Central memory CD8-positive, alpha-beta T cell (primary cell): ENCODE measurements around the gene CPEB3.

Experiments
- ATAC-seq: fragments of 150-1000 bp; cut with Tn5 transposase; replicated peaks from 2 replicates; pipeline ENCODE4 v1.10.0; 2022; ENCODE audit warnings: mild to moderate bottlenecking, moderate FRiP score, moderate number of reproducible peaks; ENCODE audit not compliant: poor library complexity, severe bottlenecking; ENCODE audit errors: extremely low read depth
- DNase-seq, 2 donors: peaks; one replicate each; pipeline ENCODE4 v3.0.0; 2021; ENCODE audit warnings: low spot score in 2 of 2
- H3K27ac Mint-ChIP-seq: one replicate; pipeline ENCODE4 v1.8.0; 2022; ENCODE audit warnings: low read depth, mild to moderate bottlenecking, moderate library complexity, mixed read lengths
- H3K27me3 Mint-ChIP-seq: one replicate; pipeline ENCODE4 v1.8.0; 2022; ENCODE audit warnings: mixed read lengths
- H3K36me3 Mint-ChIP-seq: one replicate; pipeline ENCODE4 v1.8.0; 2022; ENCODE audit warnings: mild to moderate bottlenecking, moderate library complexity, mixed read lengths; ENCODE audit not compliant: insufficient read depth
- H3K4me1 Mint-ChIP-seq: one replicate; pipeline ENCODE4 v1.8.0; 2022; ENCODE audit warnings: mixed read lengths
- H3K4me3 Mint-ChIP-seq: one replicate; pipeline ENCODE4 v1.8.0; 2022; ENCODE audit warnings: mild to moderate bottlenecking, moderate library complexity, mixed read lengths
- H3K9me3 Mint-ChIP-seq: one replicate; pipeline ENCODE4 v1.8.0; 2022; ENCODE audit warnings: mixed read lengths

The CPEB3 gene

GRCh38 chr10:92244796-92245195, 46.1 kb downstream of the CPEB3 start:
- H3K9me3 Mint-ChIP-seq = no peaks in the 10 kb centered on the region
- peaks cover 24% of the 10 kb centered on the region for H3K4me1 Mint-ChIP-seq
- H3K27ac Mint-ChIP-seq = no peak overlapping the region
- no peaks in the 10 kb centered on the region for H3K27me3 Mint-ChIP-seq
- H3K4me3 Mint-ChIP-seq = no peak overlapping the region
- DNase-seq (no peak), ATAC-seq (no peak)
- peaks cover 7% of the 10 kb centered on the region for H3K36me3 Mint-ChIP-seq

- Mint-ChIP-seq H3K4me3 (peak overlapping the region; percentile 59), H3K4me1 (peaks cover 37% of the 10 kb centered on the region), H3K36me3 (peaks cover 13% of the 10 kb centered on the region), H3K27me3 (no peaks in the 10 kb centered on the region), H3K27ac (no peak overlapping the region), H3K9me3 (no peaks in the 10 kb centered on the region)
- ATAC-seq (no peak), DNase-seq (no peak)
These were observed 47.8 kb downstream of the CPEB3 start for GRCh38 chr10:92242910-92243671.

- ATAC-seq = no peak
- H3K27ac Mint-ChIP-seq = peak overlapping the region; percentile 59
- H3K4me1 Mint-ChIP-seq = peaks cover 44% of the 10 kb centered on the region
- no peaks in the 10 kb centered on the region for H3K27me3 Mint-ChIP-seq
- no peaks in the 10 kb centered on the region for H3K9me3 Mint-ChIP-seq
- H3K4me3 Mint-ChIP-seq = peak overlapping the region; percentile 42
- DNase-seq = no peak
- H3K36me3 Mint-ChIP-seq = peaks cover 13% of the 10 kb centered on the region
These were observed 48.5 kb downstream of the CPEB3 start for GRCh38 chr10:92242380-92242779.

GRCh38 chr10:92241501-92241900, 49.4 kb downstream of the CPEB3 start:
- Mint-ChIP-seq H3K4me3 (peak overlapping the region; percentile 92), H3K9me3 (no peaks in the 10 kb centered on the region), H3K27me3 (no peaks in the 10 kb centered on the region), H3K27ac (peak overlapping the region; percentile 86), H3K4me1 (peaks cover 49% of the 10 kb centered on the region), H3K36me3 (peaks cover 13% of the 10 kb centered on the region)
- no peak for DNase-seq
- no peak for ATAC-seq

GRCh38 chr10:92241158-92241500, 49.7 kb downstream of the CPEB3 start:
- DNase-seq = no peak

GRCh38 chr10:92240289-92241157, 50.4 kb downstream of the CPEB3 start:
- H3K9me3 Mint-ChIP-seq = no peaks in the 10 kb centered on the region
- peaks cover 13% of the 10 kb centered on the region for H3K36me3 Mint-ChIP-seq
- DNase-seq (no peak), ATAC-seq (peak; percentile 47)
- peak overlapping the region; percentile 92 for H3K4me3 Mint-ChIP-seq
- H3K27me3 Mint-ChIP-seq = no peaks in the 10 kb centered on the region
- H3K4me1 Mint-ChIP-seq = peaks cover 49% of the 10 kb centered on the region
- H3K27ac Mint-ChIP-seq = peak overlapping the region; percentile 86

More at GRCh38 chr10:92241158-92241500, 49.7 kb downstream of the CPEB3 start:
- ATAC-seq = no peak
- Mint-ChIP-seq H3K4me1 (peaks cover 49% of the 10 kb centered on the region), H3K27ac (peak overlapping the region; percentile 86), H3K9me3 (no peaks in the 10 kb centered on the region), H3K4me3 (peak overlapping the region; percentile 92), H3K36me3 (peaks cover 13% of the 10 kb centered on the region), H3K27me3 (no peaks in the 10 kb centered on the region)

- peak in 1 of 2 donors; percentile 27 for DNase-seq
- Mint-ChIP-seq H3K4me3 (peak overlapping the region; percentile 92), H3K36me3 (peaks cover 12% of the 10 kb centered on the region), H3K4me1 (peaks cover 49% of the 10 kb centered on the region), H3K9me3 (no peaks in the 10 kb centered on the region), H3K27me3 (no peaks in the 10 kb centered on the region), H3K27ac (peak overlapping the region; percentile 86)
- peak; percentile 63 for ATAC-seq
These were observed 51.1 kb downstream of the CPEB3 start for GRCh38 chr10:92239600-92240288.

GRCh38 chr10:92239151-92239599, 51.7 kb downstream of the CPEB3 start:
- DNase-seq (no peak), ATAC-seq (no peak)
- Mint-ChIP-seq H3K36me3 (peaks cover 12% of the 10 kb centered on the region), H3K4me3 (peak overlapping the region; percentile 92), H3K27ac (peak overlapping the region; percentile 64), H3K9me3 (no peaks in the 10 kb centered on the region), H3K27me3 (no peaks in the 10 kb centered on the region), H3K4me1 (peaks cover 49% of the 10 kb centered on the region)

- ATAC-seq (no peak), DNase-seq (no peak)
- Mint-ChIP-seq H3K36me3 (peaks cover 12% of the 10 kb centered on the region), H3K27ac (no peak overlapping the region), H3K4me3 (peak overlapping the region; percentile 92), H3K4me1 (peaks cover 49% of the 10 kb centered on the region), H3K27me3 (no peaks in the 10 kb centered on the region), H3K9me3 (no peaks in the 10 kb centered on the region)
These were observed 52.2 kb downstream of the CPEB3 start for GRCh38 chr10:92238586-92239098.

- no peak for ATAC-seq
- H3K36me3 Mint-ChIP-seq = peaks cover 10% of the 10 kb centered on the region
- peaks cover 44% of the 10 kb centered on the region for H3K4me1 Mint-ChIP-seq
- no peak for DNase-seq
- no peaks in the 10 kb centered on the region for H3K9me3 Mint-ChIP-seq
- no peaks in the 10 kb centered on the region for H3K27me3 Mint-ChIP-seq
- H3K4me3 Mint-ChIP-seq = peak overlapping the region; percentile 92
- H3K27ac Mint-ChIP-seq = no peak overlapping the region
These were observed 52.8 kb downstream of the CPEB3 start for GRCh38 chr10:92238054-92238585.

- Mint-ChIP-seq H3K9me3 (no peaks in the 10 kb centered on the region), H3K4me1 (no peaks in the 10 kb centered on the region), H3K27ac (no peak overlapping the region), H3K27me3 (no peaks in the 10 kb centered on the region), H3K36me3 (peaks cover 4% of the 10 kb centered on the region), H3K4me3 (no peak overlapping the region)
- ATAC-seq = no peak
- DNase-seq = no peak
These were observed 59.7 kb downstream of the CPEB3 start for GRCh38 chr10:92231196-92231595.
